Neural cell (in vitro differentiated cells): ENCODE measurements around the gene TIE1.

Experiments
- CTCF ChIP-seq: fragments of 450-650 bp; IDR thresholded peaks from 2 replicates; pipeline ENCODE4 v1.5.1; 2014; ENCODE audit warnings: antibody characterized with exemption, mild to moderate bottlenecking, moderate library complexity; ENCODE audit not compliant: poor library complexity, severe bottlenecking
- EZH2 ChIP-seq: fragments of 200-600, 300-800 bp; shearing (Covaris generic), sonication (generic); IDR thresholded peaks from 2 replicates; pipeline ENCODE4 v1.6.1; 2014; ENCODE audit warnings: antibody characterized with exemption, low read length, borderline replicate concordance, mild to moderate bottlenecking; ENCODE audit not compliant: insufficient read depth, poor library complexity, severe bottlenecking
- POLR2AphosphoS5 ChIP-seq: IDR thresholded peaks from 2 replicates; pipeline ENCODE4 v1.6.1; 2012
- RAD21 ChIP-seq: fragments of 450-650 bp; conservative IDR thresholded peaks from 2 replicates; pipeline ENCODE4 v1.6.1; 2014; ENCODE audit warnings: antibody characterized with exemption, mild to moderate bottlenecking, moderate library complexity
- TAF1 ChIP-seq: IDR thresholded peaks from 2 replicates; pipeline ENCODE4 v1.6.1; 2012; ENCODE audit warnings: low read depth
- TF ChIP-seq, protein P1 (sequence below): IDR thresholded peaks from 2 replicates; pipeline ENCODE4 v1.6.1; 2012; ENCODE audit warnings: borderline replicate concordance

DNA sequence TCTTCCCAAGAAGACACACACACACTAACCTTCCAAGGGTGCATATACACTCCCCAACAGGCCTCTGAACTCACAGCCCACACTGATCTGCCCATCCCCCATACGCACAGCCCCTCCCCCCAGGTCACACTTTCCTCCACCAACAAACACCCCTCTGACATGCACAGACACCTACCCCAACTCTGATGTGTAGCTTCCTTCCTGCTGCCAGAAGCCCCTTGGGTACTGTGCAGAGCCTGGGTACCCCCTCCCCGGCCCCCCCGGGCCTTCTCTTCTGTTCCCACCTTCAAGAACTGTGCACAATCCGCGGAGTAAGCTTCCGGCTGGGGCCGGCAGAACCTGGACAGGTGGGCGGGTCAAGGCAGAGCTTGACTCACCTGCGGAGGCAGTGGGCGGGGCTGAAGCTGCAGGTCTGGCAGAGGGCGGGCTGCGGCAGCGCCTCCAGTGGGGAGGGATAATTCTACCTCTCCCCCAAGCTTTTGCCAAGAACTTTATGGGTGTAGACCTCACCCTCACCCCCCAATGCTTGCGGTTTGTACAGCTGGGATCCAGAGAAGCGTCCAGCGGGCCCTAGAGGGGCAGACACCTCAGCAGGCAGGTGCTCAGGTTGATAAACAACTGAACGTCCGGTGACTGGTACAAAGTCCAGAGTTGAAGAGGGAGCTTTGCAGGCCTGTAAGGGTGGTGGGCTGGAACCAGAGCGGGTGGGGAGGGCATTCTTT lies 15.4 kb upstream of the TIE1 start, which contains the start of gene C1orf210:
- TF ChIP-seq CTCF (no peak), RAD21 (no peak), POLR2AphosphoS5 (no peak), EZH2 (no peak), TAF1 (no peak)
- TF ChIP-seq, protein P1, sequence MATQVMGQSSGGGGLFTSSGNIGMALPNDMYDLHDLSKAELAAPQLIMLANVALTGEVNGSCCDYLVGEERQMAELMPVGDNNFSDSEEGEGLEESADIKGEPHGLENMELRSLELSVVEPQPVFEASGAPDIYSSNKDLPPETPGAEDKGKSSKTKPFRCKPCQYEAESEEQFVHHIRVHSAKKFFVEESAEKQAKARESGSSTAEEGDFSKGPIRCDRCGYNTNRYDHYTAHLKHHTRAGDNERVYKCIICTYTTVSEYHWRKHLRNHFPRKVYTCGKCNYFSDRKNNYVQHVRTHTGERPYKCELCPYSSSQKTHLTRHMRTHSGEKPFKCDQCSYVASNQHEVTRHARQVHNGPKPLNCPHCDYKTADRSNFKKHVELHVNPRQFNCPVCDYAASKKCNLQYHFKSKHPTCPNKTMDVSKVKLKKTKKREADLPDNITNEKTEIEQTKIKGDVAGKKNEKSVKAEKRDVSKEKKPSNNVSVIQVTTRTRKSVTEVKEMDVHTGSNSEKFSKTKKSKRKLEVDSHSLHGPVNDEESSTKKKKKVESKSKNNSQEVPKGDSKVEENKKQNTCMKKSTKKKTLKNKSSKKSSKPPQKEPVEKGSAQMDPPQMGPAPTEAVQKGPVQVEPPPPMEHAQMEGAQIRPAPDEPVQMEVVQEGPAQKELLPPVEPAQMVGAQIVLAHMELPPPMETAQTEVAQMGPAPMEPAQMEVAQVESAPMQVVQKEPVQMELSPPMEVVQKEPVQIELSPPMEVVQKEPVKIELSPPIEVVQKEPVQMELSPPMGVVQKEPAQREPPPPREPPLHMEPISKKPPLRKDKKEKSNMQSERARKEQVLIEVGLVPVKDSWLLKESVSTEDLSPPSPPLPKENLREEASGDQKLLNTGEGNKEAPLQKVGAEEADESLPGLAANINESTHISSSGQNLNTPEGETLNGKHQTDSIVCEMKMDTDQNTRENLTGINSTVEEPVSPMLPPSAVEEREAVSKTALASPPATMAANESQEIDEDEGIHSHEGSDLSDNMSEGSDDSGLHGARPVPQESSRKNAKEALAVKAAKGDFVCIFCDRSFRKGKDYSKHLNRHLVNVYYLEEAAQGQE = no peak
